HepG2 (cell line): Measurements from ENCODE around the gene ZNRD2. TPM values are rescaled to one million over a fixed set of nuclear protein-coding genes. Genes with fewer than 3 reads are reported as not detected.

Experiments used
- BRF2 ChIP-seq: sonication (generic); formaldehyde crosslinking; IDR thresholded peaks from 2 replicates; pipeline ENCODE4 v1.8.1; 2022; ENCODE audit warnings: mild to moderate bottlenecking, missing genetic modification reagents
- CAMTA2 ChIP-seq: sonication (generic); formaldehyde crosslinking; IDR thresholded peaks from 2 replicates; pipeline ENCODE4 v1.4.0; 2020; ENCODE audit warnings: mild to moderate bottlenecking, missing genetic modification reagents, borderline replicate concordance
- CHD2 ChIP-seq: IDR thresholded peaks from 2 replicates; pipeline ENCODE4 v1.6.1; 2011; ENCODE audit warnings: low read depth, low read length, improper control_type of control experiment
- DNMT1 ChIP-seq: sonication (generic); formaldehyde crosslinking; IDR thresholded peaks from 2 replicates; pipeline ENCODE4 v1.5.1; 2020; ENCODE audit warnings: mild to moderate bottlenecking, missing genetic modification reagents
- FOXO4 ChIP-seq: sonication (generic); formaldehyde crosslinking; conservative IDR thresholded peaks from 2 replicates; pipeline ENCODE4 v1.8.1; 2023; ENCODE audit warnings: missing genetic modification reagents
- GTF2F1 ChIP-seq: fragments of 150-350 bp; IDR thresholded peaks from 2 replicates; pipeline ENCODE4 v1.6.1; 2014; ENCODE audit warnings: low read length
- HDAC6 ChIP-seq: fragments of 200-600 bp; sonication (generic); IDR thresholded peaks from 2 replicates; pipeline ENCODE4 v1.7.0; 2017; ENCODE audit warnings: mild to moderate bottlenecking, antibody characterized with exemption, low read length, low read depth
- HHEX ChIP-seq: IDR thresholded peaks from 2 replicates; pipeline ENCODE4 v1.6.1; 2016; ENCODE audit warnings: control low read depth
- KDM2A ChIP-seq: sonication (generic); formaldehyde crosslinking; IDR thresholded peaks from 2 replicates; pipeline ENCODE4 v1.4.0; 2020; ENCODE audit warnings: low read depth, missing genetic modification reagents, borderline replicate concordance
- MEF2D ChIP-seq: sonication (generic); formaldehyde crosslinking; IDR thresholded peaks from 2 replicates; pipeline ENCODE4 v1.5.1; 2020; ENCODE audit warnings: mild to moderate bottlenecking, missing genetic modification reagents
- NAIF1 ChIP-seq: sonication (generic); formaldehyde crosslinking; IDR thresholded peaks from 2 replicates; pipeline ENCODE4 v1.5.0; 2020; ENCODE audit warnings: mild to moderate bottlenecking, missing genetic modification reagents, borderline replicate concordance
- NFAT5 ChIP-seq: sonication (generic); formaldehyde crosslinking; IDR thresholded peaks from 2 replicates; pipeline ENCODE4 v1.4.0; 2020; ENCODE audit warnings: missing genetic modification reagents
- SATB2 ChIP-seq: sonication (generic); formaldehyde crosslinking; IDR thresholded peaks from 2 replicates; pipeline ENCODE4 v1.5.0; 2020; ENCODE audit warnings: missing genetic modification reagents
- SIX4 ChIP-seq: sonication (generic); formaldehyde crosslinking; IDR thresholded peaks from 2 replicates; pipeline ENCODE4 v1.4.0; 2020; ENCODE audit warnings: missing genetic modification reagents
- SMC3 ChIP-seq: IDR thresholded peaks from 2 replicates; pipeline ENCODE4 v1.6.1; 2011; ENCODE audit warnings: low read length, improper control_type of control experiment
- SMYD3 ChIP-seq: sonication (generic); formaldehyde crosslinking; IDR thresholded peaks from 2 replicates; pipeline ENCODE4 v1.8.1; 2023; ENCODE audit warnings: mild to moderate bottlenecking, missing genetic modification reagents
- STAG1 ChIP-seq: sonication (generic); formaldehyde crosslinking; IDR thresholded peaks from 2 replicates; pipeline ENCODE4 v1.4.0; 2020; ENCODE audit warnings: missing genetic modification reagents
- ZFX ChIP-seq: sonication (generic); formaldehyde crosslinking; IDR thresholded peaks from 2 replicates; pipeline ENCODE4 v1.4.0; 2020; ENCODE audit warnings: mild to moderate bottlenecking, low read depth, missing genetic modification reagents, moderate library complexity
- ZMAT5 ChIP-seq: sonication (generic); formaldehyde crosslinking; IDR thresholded peaks from 2 replicates; pipeline ENCODE4 v1.5.0; 2020; ENCODE audit warnings: mild to moderate bottlenecking, low read depth, missing genetic modification reagents, borderline replicate concordance
- ZNF20 ChIP-seq: sonication (generic); formaldehyde crosslinking; IDR thresholded peaks from 2 replicates; pipeline ENCODE4 v1.4.0; 2020; ENCODE audit warnings: mild to moderate bottlenecking, moderate library complexity, missing genetic modification reagents
- ZNF30 ChIP-seq: sonication (generic); formaldehyde crosslinking; IDR thresholded peaks from 2 replicates; pipeline ENCODE4 v1.5.0; 2020; ENCODE audit warnings: mild to moderate bottlenecking, missing genetic modification reagents
- ZNF383 ChIP-seq: sonication (generic); formaldehyde crosslinking; IDR thresholded peaks from 2 replicates; pipeline ENCODE4 v1.4.0; 2020; ENCODE audit warnings: missing genetic modification reagents, mild to moderate bottlenecking, borderline replicate concordance
- ZNF724P ChIP-seq: sonication (generic); formaldehyde crosslinking; IDR thresholded peaks from 2 replicates; pipeline ENCODE4 v1.8.0; 2022; ENCODE audit warnings: missing genetic modification reagents, borderline replicate concordance
- polyA plus RNA-seq, 8 experiments: library from polyadenylated mRNA; depleted of rRNA in 3 of 8; stranded (reverse) in 7 of 8; unstranded in 1 of 8; fragments of >200 nt; fragmentation: Illumina TruSeq in 4 of 8; extraction: Trizol in 4 of 8; gene quantifications; 2 replicates each; pipeline versions ENCODE4 v1.2.1 to v1.2.3, GENCODE V29; 2011 to 2016; ENCODE audit warnings: low read depth in 4 of 8, missing spikeins in 1 of 8, mixed read lengths in 1 of 8; ENCODE audit not compliant: insufficient read depth in 1 of 8
- total RNA-seq, 5 experiments: library from RNA; depleted of rRNA; stranded (reverse); fragments of >200 nt; fragmentation: Illumina TruSeq; extraction: Trizol; gene quantifications; 2 replicates each; pipeline ENCODE4 v1.2.3, GENCODE V29; 2016; ENCODE audit warnings: low read depth in 1 of 5

ZNRD2 gene
- total and polyA plus RNA-seq, 2 of the 13 experiments (the other 11 are each of a cell fraction or from before 2014, with no cell fraction given) = 29.2 to 34.0 TPM

GRCh38 chr11:65593518-65594414, 23.5 kb downstream of the ZNRD2 start (continued):
- TF ChIP-seq SMYD3 (CRISPR knock-in tag) (no peak), HDAC6 (no peak), SMC3 (peak; percentile 28), DNMT1 (CRISPR knock-in tag) (no peak), CAMTA2 (no peak), STAG1 (peak; percentile 52), SIX4 (CRISPR knock-in tag) (no peak), HHEX (CRISPR knock-in tag) (no peak), ZNF30 (CRISPR knock-in tag) (0 out of 2 replicates have a peak, but pooled peaks have one; percentile 54), MEF2D (CRISPR knock-in tag) (no peak), ZFX (CRISPR knock-in tag) (peak; percentile 15; the same call in 1 of the 2 replicates), SATB2 (no peak), NFAT5 (CRISPR knock-in tag) (no peak), ZNF724P (no peak), GTF2F1 (no peak), CHD2 (no peak), ZNF383 (no peak), BRF2 (CRISPR knock-in tag) (no peak), FOXO4 (CRISPR knock-in tag) (0 out of 2 replicates have a peak, but pooled peaks have one; percentile 34), NAIF1 (CRISPR knock-in tag) (no peak), KDM2A (peak; percentile 34; the same call in 1 of the 2 replicates), ZNF20 (no peak), ZMAT5 (CRISPR knock-in tag) (no peak)
